ENCODE measurements around the gene SMG6. TPM values are rescaled to one million over a fixed set of nuclear protein-coding genes. Genes with fewer than 3 reads are reported as not detected.
A peak's percentile ranks its signal among the peaks of the same experiment; 100 is the strongest.

The SMG6 gene
- total RNA-seq, 1 donor from 2014 or later, result 28.8 TPM

- H3K4me3 ChIP-seq, result no peak overlapping the region
- peaks cover 30% of the 10 kb centered on the region for H3K36me3 ChIP-seq
- H3K9me3 ChIP-seq, result no peaks in the 10 kb centered on the region
- ATAC-seq, result no peak
- no peak overlapping the region for H3K27ac ChIP-seq
- no peak for DNase-seq
- intact Hi-C loops (cut with DNase I), result no loop called here
- H3K4me1 ChIP-seq, result peaks cover 5% of the 10 kb centered on the region
- TF ChIP-seq CTCF (IDR thresholded peaks at IDR 0.05), result no peak
- H3K27me3 ChIP-seq, result no peaks in the 10 kb centered on the region
Measured at GRCh38 chr17:2343421-2343820, 39.8 kb upstream of the SMG6 start.

- no peak for TF ChIP-seq CTCF (IDR thresholded peaks at IDR 0.05)
- intact Hi-C loops (cut with DNase I), result no loop called here
- peaks cover 18% of the 10 kb centered on the region for H3K4me1 ChIP-seq
- DNase-seq (no peak), ATAC-seq (no peak)
- H3K27ac ChIP-seq, result peak overlapping the region; percentile 79
- peaks cover 35% of the 10 kb centered on the region for H3K36me3 ChIP-seq
- peak overlapping the region; percentile 84 for H3K4me3 ChIP-seq
- H3K27me3 ChIP-seq, result no peaks in the 10 kb centered on the region
- no peaks in the 10 kb centered on the region for H3K9me3 ChIP-seq
Measured at GRCh38 chr17:2338315-2338657, 34.7 kb upstream of the SMG6 start.

GRCh38 chr17:2337544-2338314 lies 34.1 kb upstream of the SMG6 start:
- Histone ChIP-seq H3K27me3 (no peaks in the 10 kb centered on the region), H3K9me3 (no peaks in the 10 kb centered on the region), H3K4me1 (peaks cover 18% of the 10 kb centered on the region), H3K36me3 (peaks cover 38% of the 10 kb centered on the region), H3K4me3 (peak overlapping the region; percentile 84), H3K27ac (peak overlapping the region; percentile 79)
- intact Hi-C loops (cut with DNase I), result no loop called here
- no peak for TF ChIP-seq CTCF (IDR thresholded peaks at IDR 0.05)
- DNase-seq (peak; percentile 87), ATAC-seq (peak; percentile 71)

GRCh38 chr17:2336852-2337543 lies 33.4 kb upstream of the SMG6 start, which contains the start of gene SGSM2:
Gene SGSM2, plus strand, starts transcription at chr17:2337501. Its CDS starts 188 bp downstream, at chr17:2337689.
- Histone ChIP-seq H3K27ac (peak within 1 kb of the TSS; percentile 79), H3K9me3 (no peaks in the 10 kb centered on the region), H3K27me3 (no peaks in the 10 kb centered on the region), H3K4me1 (peaks cover 18% of the 10 kb centered on the region), H3K4me3 (peak within 1 kb of the TSS; percentile 84), H3K36me3 (peaks cover 42% of the 10 kb centered on the region)
- DNase-seq, result peak; percentile 86
- TF ChIP-seq CTCF (IDR thresholded peaks at IDR 0.05), result no peak
- peak; percentile 79 for ATAC-seq
- intact Hi-C loops (cut with DNase I), result no loop called here

- Histone ChIP-seq H3K4me1 (peaks cover 18% of the 10 kb centered on the region), H3K4me3 (peak within 1 kb of the TSS; percentile 84), H3K27me3 (no peaks in the 10 kb centered on the region), H3K36me3 (peaks cover 42% of the 10 kb centered on the region), H3K9me3 (no peaks in the 10 kb centered on the region), H3K27ac (peak within 1 kb of the TSS; percentile 59)
- peak; percentile 24 for TF ChIP-seq CTCF (IDR thresholded peaks at IDR 0.05)
- intact Hi-C loops (cut with DNase I), result no loop called here
- ATAC-seq (peak; percentile 96), DNase-seq (peak; percentile 95)
Measured at GRCh38 chr17:2336215-2336851, 32.7 kb upstream of the SMG6 start, which contains the start of gene TSR1. Gene TSR1, minus strand, starts transcription at chr17:2336457. Its CDS starts 30 bp downstream, at chr17:2336427.
